ENCODE results near the gene RPL4. TPM values are rescaled to one million over a fixed set of nuclear protein-coding genes. Genes with fewer than 3 reads are reported as not detected.

The RPL4 gene
- total RNA-seq, 1 donor from 2014 or later = 3,670 TPM

DNA sequence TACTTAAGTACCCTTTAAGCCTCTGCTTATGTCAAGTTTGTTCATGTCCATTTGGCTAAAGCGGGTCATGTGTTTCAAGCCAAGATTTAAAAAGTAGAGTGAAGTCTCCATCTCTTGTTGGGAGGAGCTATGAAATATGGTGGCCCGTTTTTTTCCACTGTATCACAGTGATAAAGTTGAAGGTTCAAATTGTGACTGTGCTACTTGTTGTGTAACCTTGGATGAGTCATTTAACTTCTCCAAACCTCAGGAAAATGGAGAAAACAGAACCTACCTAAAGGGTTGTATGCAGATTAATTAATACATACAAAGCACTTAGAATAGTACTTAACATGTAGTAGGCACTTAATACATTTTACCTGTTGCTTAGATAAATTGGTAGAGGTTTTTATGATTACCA lies 50.5 kb downstream of the RPL4 start:
- H3K9me3 ChIP-seq = no peaks in the 10 kb centered on the region
- H3K36me3 ChIP-seq = no peaks in the 10 kb centered on the region
- TF ChIP-seq POLR2AphosphoS5 (IDR thresholded peaks at IDR 0.05; ENCODE audit: insufficient read depth in 1 of 2, low read depth in 1 of 2) (no peak), POLR2A (IDR thresholded peaks at IDR 0.05) (no peak)
- TF ChIP-seq, protein P1, sequence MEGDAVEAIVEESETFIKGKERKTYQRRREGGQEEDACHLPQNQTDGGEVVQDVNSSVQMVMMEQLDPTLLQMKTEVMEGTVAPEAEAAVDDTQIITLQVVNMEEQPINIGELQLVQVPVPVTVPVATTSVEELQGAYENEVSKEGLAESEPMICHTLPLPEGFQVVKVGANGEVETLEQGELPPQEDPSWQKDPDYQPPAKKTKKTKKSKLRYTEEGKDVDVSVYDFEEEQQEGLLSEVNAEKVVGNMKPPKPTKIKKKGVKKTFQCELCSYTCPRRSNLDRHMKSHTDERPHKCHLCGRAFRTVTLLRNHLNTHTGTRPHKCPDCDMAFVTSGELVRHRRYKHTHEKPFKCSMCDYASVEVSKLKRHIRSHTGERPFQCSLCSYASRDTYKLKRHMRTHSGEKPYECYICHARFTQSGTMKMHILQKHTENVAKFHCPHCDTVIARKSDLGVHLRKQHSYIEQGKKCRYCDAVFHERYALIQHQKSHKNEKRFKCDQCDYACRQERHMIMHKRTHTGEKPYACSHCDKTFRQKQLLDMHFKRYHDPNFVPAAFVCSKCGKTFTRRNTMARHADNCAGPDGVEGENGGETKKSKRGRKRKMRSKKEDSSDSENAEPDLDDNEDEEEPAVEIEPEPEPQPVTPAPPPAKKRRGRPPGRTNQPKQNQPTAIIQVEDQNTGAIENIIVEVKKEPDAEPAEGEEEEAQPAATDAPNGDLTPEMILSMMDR (IDR thresholded peaks at IDR 0.05) = no peak
- no peak overlapping the region for H3K4me3 ChIP-seq
- H3K4me1 ChIP-seq = no peaks in the 10 kb centered on the region
- intact Hi-C loops (cut with DNase I) = no loop called here
- H3K27ac ChIP-seq = no peak overlapping the region
- no peaks in the 10 kb centered on the region for H3K27me3 ChIP-seq
- DNase-seq (ENCODE audit: extremely low spot score in 2 of 2) = no peak

DNA sequence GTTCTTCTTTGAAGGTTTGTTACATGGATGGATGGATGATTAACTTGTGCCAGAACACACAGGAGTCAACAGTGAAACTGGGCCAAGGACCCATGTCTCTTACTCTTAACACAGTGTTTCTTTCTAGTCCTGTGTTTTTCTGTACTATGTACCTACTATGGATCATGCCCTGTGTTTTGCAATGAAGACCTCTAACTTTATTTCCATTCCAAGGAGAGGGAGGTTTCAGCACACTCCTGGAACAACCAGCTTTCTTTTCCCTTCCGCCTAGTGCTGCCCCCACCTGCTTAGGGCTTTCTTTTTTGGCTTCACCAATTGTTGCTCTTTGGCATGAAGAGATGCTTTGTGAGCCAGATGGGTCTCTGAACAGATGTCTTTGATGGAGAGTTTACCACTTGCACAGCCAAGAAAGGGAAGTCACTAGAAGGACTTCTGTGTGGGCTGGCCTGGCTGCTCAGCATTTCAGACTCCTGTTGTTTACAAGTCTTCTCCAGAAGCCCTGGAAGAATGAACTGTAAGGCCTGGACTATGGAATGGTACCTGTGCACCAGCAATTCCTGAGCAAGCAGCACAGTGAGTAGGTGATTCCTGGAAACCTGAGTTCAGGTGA lies 51.6 kb downstream of the RPL4 start:
- H3K27ac ChIP-seq = no peak overlapping the region
- H3K36me3 ChIP-seq = no peaks in the 10 kb centered on the region
- H3K27me3 ChIP-seq = no peaks in the 10 kb centered on the region
- DNase-seq (ENCODE audit: extremely low spot score in 2 of 2) = no peak
- TF ChIP-seq, protein P1 (IDR thresholded peaks at IDR 0.05) = no peak
- TF ChIP-seq POLR2AphosphoS5 (IDR thresholded peaks at IDR 0.05; ENCODE audit: insufficient read depth in 1 of 2, low read depth in 1 of 2) (no peak), POLR2A (IDR thresholded peaks at IDR 0.05) (no peak)
- no peak overlapping the region for H3K4me3 ChIP-seq
- no peaks in the 10 kb centered on the region for H3K4me1 ChIP-seq
- H3K9me3 ChIP-seq = no peaks in the 10 kb centered on the region
- intact Hi-C loops (cut with DNase I) = no loop called here

DNA sequence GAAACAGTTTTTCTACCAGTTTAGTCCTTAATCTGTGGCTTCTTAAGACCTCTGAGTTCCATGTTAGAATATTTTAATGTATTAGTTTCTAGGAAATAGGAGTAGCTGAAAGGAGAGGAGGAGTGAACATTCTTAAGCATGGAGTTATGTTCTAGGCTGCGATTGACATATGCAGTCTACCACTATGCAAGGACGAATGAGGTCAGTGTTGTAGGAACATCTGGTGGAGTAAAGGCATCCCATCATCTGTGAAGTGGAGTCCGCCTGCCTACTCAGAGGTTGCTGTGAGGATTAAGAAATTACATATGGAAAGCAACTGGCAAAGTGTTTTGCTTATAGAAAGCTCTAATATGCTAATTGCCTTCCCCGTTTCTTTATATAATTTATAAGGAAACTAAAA lies 52.2 kb downstream of the RPL4 start:
- H3K4me1 ChIP-seq = no peaks in the 10 kb centered on the region

More for the DNA sequence above, 52.2 kb downstream of the RPL4 start:
- H3K27ac ChIP-seq = no peak overlapping the region
- H3K9me3 ChIP-seq = no peaks in the 10 kb centered on the region
- H3K36me3 ChIP-seq = no peaks in the 10 kb centered on the region
- H3K4me3 ChIP-seq = no peak overlapping the region
- no peak for DNase-seq (ENCODE audit: extremely low spot score in 2 of 2)
- intact Hi-C loops (cut with DNase I) = no loop called here
- TF ChIP-seq POLR2AphosphoS5 (IDR thresholded peaks at IDR 0.05; ENCODE audit: insufficient read depth in 1 of 2, low read depth in 1 of 2) (no peak), POLR2A (IDR thresholded peaks at IDR 0.05) (no peak)
- TF ChIP-seq, protein P1 (IDR thresholded peaks at IDR 0.05) = no peak
- no peaks in the 10 kb centered on the region for H3K27me3 ChIP-seq

Small RNAs within 50 kb of the gene (microRNA-seq; reads per million reads assigned to microRNA genes)
- not detected for gene MIR4512 (ENCODE audit: borderline number of aligned reads, borderline replicate concordance)

Small RNAs within 50 kb of the gene (small RNA-seq; reads per million reads assigned to genes)
- gene MIR4512 (not detected), gene RF01159 (not detected), gene SNORD16 (not detected), gene SNORD18A (not detected), gene SNORD18B (not detected), gene SNORD18C (not detected)

Other genes starting within 250 kb of the RPL4 start
- 20.9 TPM for gene DIS3L, start 211.3 kb downstream of the RPL4 start, total RNA-seq
- 7.9 TPM for gene TIPIN, start 148.2 kb downstream of the RPL4 start, total RNA-seq
- gene MAP2K1, start 117.9 kb downstream of the RPL4 start, total RNA-seq = 23.6 TPM
- 27.0 TPM for gene SNAPC5, start 7.1 kb downstream of the RPL4 start, total RNA-seq
- gene ZWILCH, start 471 bp upstream of the RPL4 start, total RNA-seq = 2.2 TPM
- gene LCTL, start 61.1 kb upstream of the RPL4 start, total RNA-seq = not detected
- gene SMAD6, start 197.4 kb upstream of the RPL4 start, total RNA-seq = 28.5 TPM

Measured in vagina (tissue), 2 donors.